T-helper 2 cell treated with Interferon-gamma antibody and Interleukin-4, amounts not matched to agents 100 ng/mL and 5 ng/mL, for 36 hours (primary cell): ENCODE data around the gene SOX11. TPM values are rescaled to one million over a fixed set of nuclear protein-coding genes. Genes with fewer than 3 reads are reported as not detected.

Experiments
- intact Hi-C: fragments of 100-400 bp; cut with micrococcal nuclease; formaldehyde crosslinking; loops from one replicate; pipeline ENCODE4 v1.15.1; 2023
- total RNA-seq: library from RNA; stranded (reverse); gene quantifications from 2 replicates; pipeline ENCODE4 v1.2.3, GENCODE V29; 2022

The SOX11 gene
- total RNA-seq, 1 donor from 2014 or later, result not detected

- intact Hi-C loops, result no loop called here
These were observed 781 bp upstream of the SOX11 start for GRCh38 chr2:5691221-5691984.

- intact Hi-C loops, result no loop called here
These were observed 540 bp downstream of the SOX11 start for GRCh38 chr2:5692561-5693286.

GRCh38 chr2:5693287-5694201, 1.4 kb downstream of the SOX11 start:
- intact Hi-C loops, result no loop called here

- intact Hi-C loops, result no loop called here
These were observed 2.1 kb downstream of the SOX11 start for GRCh38 chr2:5694306-5694705.

GRCh38 chr2:5695654-5696403, 3.6 kb downstream of the SOX11 start:
- intact Hi-C loops, result no loop called here

- intact Hi-C loops, result no loop called here
These were observed 4.3 kb downstream of the SOX11 start for GRCh38 chr2:5696404-5696944.

- intact Hi-C loops, result no loop called here
These were observed 4.8 kb downstream of the SOX11 start for GRCh38 chr2:5696945-5697521.

GRCh38 chr2:5697562-5697961, 5.4 kb downstream of the SOX11 start:
- intact Hi-C loops, result no loop called here

GRCh38 chr2:5698134-5698533, 6.0 kb downstream of the SOX11 start:
- intact Hi-C loops, result no loop called here

- intact Hi-C loops, result no loop called here
These were observed 7.8 kb downstream of the SOX11 start for GRCh38 chr2:5699963-5700362.

GRCh38 chr2:5700551-5700950, 8.4 kb downstream of the SOX11 start:
- intact Hi-C loops, result no loop called here

- intact Hi-C loops, result no loop called here
These were observed 9.1 kb downstream of the SOX11 start for GRCh38 chr2:5701266-5701665.

- intact Hi-C loops, result no loop called here
These were observed 11.0 kb downstream of the SOX11 start for GRCh38 chr2:5703166-5703565.

GRCh38 chr2:5705490-5705889, 13.3 kb downstream of the SOX11 start:
- intact Hi-C loops, result no loop called here

GRCh38 chr2:5706717-5707455, 14.7 kb downstream of the SOX11 start:
- intact Hi-C loops, result no loop called here

GRCh38 chr2:5710615-5711014, 18.4 kb downstream of the SOX11 start:
- intact Hi-C loops, result no loop called here

- intact Hi-C loops, result no loop called here
These were observed 20.9 kb downstream of the SOX11 start for GRCh38 chr2:5713101-5713500.

- intact Hi-C loops, result no loop called here
These were observed 27.6 kb downstream of the SOX11 start for GRCh38 chr2:5719629-5720334.

GRCh38 chr2:5720426-5720825, 28.2 kb downstream of the SOX11 start:
- intact Hi-C loops, result no loop called here
